ENCODE measurements around the gene KIAA0825.

- TF ChIP-seq CTCF (IDR thresholded peaks at IDR 0.05 in 4 of 5, conservative IDR thresholded peaks at IDR 0.05 in 1 of 5) (no peak), POLR2A (IDR thresholded peaks at IDR 0.05) (no peak)
Measured at GRCh38 chr5:94613583-94613982, 4.8 kb downstream of the KIAA0825 start.
